ENCODE measurements around the gene GAK. TPM values are rescaled to one million over a fixed set of nuclear protein-coding genes. Genes with fewer than 3 reads are reported as not detected.

The GAK gene
- total RNA-seq, 1 donor from 2014 or later = 89.1 TPM

GRCh38 chr4:911221-911751 lies 20.8 kb downstream of the GAK start:
- Histone ChIP-seq H3K36me3 (peaks cover 0 to 39% of the 10 kb centered on the region in 2 donors), H3K27ac (peak overlapping the region; percentile 26)

GRCh38 chr4:910366-911091 lies 21.6 kb downstream of the GAK start:
- TF ChIP-seq POLR2A (IDR thresholded peaks at IDR 0.05) (no peak), POLR2AphosphoS5 (IDR thresholded peaks at IDR 0.05; ENCODE audit: insufficient read depth in 1 of 2, low read depth in 1 of 2) (no peak)
- TF ChIP-seq, protein P1, sequence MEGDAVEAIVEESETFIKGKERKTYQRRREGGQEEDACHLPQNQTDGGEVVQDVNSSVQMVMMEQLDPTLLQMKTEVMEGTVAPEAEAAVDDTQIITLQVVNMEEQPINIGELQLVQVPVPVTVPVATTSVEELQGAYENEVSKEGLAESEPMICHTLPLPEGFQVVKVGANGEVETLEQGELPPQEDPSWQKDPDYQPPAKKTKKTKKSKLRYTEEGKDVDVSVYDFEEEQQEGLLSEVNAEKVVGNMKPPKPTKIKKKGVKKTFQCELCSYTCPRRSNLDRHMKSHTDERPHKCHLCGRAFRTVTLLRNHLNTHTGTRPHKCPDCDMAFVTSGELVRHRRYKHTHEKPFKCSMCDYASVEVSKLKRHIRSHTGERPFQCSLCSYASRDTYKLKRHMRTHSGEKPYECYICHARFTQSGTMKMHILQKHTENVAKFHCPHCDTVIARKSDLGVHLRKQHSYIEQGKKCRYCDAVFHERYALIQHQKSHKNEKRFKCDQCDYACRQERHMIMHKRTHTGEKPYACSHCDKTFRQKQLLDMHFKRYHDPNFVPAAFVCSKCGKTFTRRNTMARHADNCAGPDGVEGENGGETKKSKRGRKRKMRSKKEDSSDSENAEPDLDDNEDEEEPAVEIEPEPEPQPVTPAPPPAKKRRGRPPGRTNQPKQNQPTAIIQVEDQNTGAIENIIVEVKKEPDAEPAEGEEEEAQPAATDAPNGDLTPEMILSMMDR (IDR thresholded peaks at IDR 0.05) = no peak
- H3K9me3 ChIP-seq = no peaks in the 10 kb centered on the region
- intact Hi-C loops (cut with DNase I) = no loop called here
- no peak for DNase-seq (ENCODE audit: extremely low spot score in 2 of 2)
- peaks cover 0 to 39% of the 10 kb centered on the region in 2 donors for H3K36me3 ChIP-seq
- peaks cover 14% of the 10 kb centered on the region for H3K4me1 ChIP-seq
- no peak overlapping the region for H3K4me3 ChIP-seq
- H3K27ac ChIP-seq = no peak overlapping the region
- H3K27me3 ChIP-seq = no peaks in the 10 kb centered on the region

More at GRCh38 chr4:911221-911751, 20.8 kb downstream of the GAK start:
- H3K9me3 ChIP-seq = no peaks in the 10 kb centered on the region
- peaks cover 22% of the 10 kb centered on the region for H3K4me1 ChIP-seq
- intact Hi-C loops (cut with DNase I) = no loop called here
- H3K27me3 ChIP-seq = no peaks in the 10 kb centered on the region
- DNase-seq (ENCODE audit: extremely low spot score in 2 of 2) = no peak
- no peak overlapping the region for H3K4me3 ChIP-seq
- TF ChIP-seq POLR2A (IDR thresholded peaks at IDR 0.05) = no peak
- no peak for TF ChIP-seq POLR2AphosphoS5 (IDR thresholded peaks at IDR 0.05; ENCODE audit: insufficient read depth in 1 of 2, low read depth in 1 of 2)
- TF ChIP-seq, protein P1 (IDR thresholded peaks at IDR 0.05) = no peak

DNA sequence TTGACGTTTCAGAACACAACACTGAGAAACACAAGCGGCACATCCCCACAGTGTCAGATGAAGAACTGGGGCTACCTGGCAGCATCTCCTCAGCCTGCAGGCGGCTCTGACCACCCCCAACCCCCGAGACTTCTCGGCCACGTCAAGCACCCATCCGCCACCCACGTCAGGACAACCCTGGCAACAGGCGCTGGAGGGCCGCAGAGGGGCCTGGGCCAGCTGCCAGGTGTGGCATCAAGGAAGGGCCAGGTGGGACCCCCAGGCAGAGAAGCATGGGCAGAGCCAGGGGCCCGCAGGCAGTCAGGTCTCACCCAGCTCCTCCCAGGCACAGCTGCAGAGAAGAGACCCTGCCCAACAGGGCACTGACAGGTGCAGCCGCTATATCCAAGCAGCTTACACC lies 22.3 kb downstream of the GAK start:
- TF ChIP-seq POLR2AphosphoS5 (IDR thresholded peaks at IDR 0.05; ENCODE audit: insufficient read depth in 1 of 2, low read depth in 1 of 2) (no peak), POLR2A (IDR thresholded peaks at IDR 0.05) (no peak)
- TF ChIP-seq, protein P1 (IDR thresholded peaks at IDR 0.05) = no peak
- DNase-seq (ENCODE audit: extremely low spot score in 2 of 2) = no peak
- intact Hi-C loops (cut with DNase I) = no loop called here

GRCh38 chr4:909131-909571 lies 23.0 kb downstream of the GAK start:
- no peak overlapping the region for H3K4me3 ChIP-seq
- TF ChIP-seq POLR2AphosphoS5 (IDR thresholded peaks at IDR 0.05; ENCODE audit: insufficient read depth in 1 of 2, low read depth in 1 of 2) (no peak), POLR2A (IDR thresholded peaks at IDR 0.05) (no peak)
- TF ChIP-seq, protein P1 (IDR thresholded peaks at IDR 0.05) = no peak
- peaks cover 0 to 39% of the 10 kb centered on the region in 2 donors for H3K36me3 ChIP-seq
- no peaks in the 10 kb centered on the region for H3K27me3 ChIP-seq
- no peak overlapping the region for H3K27ac ChIP-seq
- intact Hi-C loops (cut with DNase I) = no loop called here
- H3K9me3 ChIP-seq = no peaks in the 10 kb centered on the region
- peaks cover 8% of the 10 kb centered on the region for H3K4me1 ChIP-seq
- no peak for DNase-seq (ENCODE audit: extremely low spot score in 2 of 2)

More for the DNA sequence above, 22.3 kb downstream of the GAK start:
- Histone ChIP-seq H3K4me1 (peaks cover 8% of the 10 kb centered on the region), H3K27ac (no peak overlapping the region), H3K4me3 (no peak overlapping the region), H3K9me3 (no peaks in the 10 kb centered on the region), H3K36me3 (peaks cover 0 to 39% of the 10 kb centered on the region in 2 donors), H3K27me3 (no peaks in the 10 kb centered on the region)

Data from vagina (tissue), 2 donors.